H9 (cell line): ENCODE measurements around the gene KRT6C. TPM values are rescaled to one million over a fixed set of nuclear protein-coding genes. Genes with fewer than 3 reads are reported as not detected.
A peak's percentile ranks its signal among the peaks of the same experiment; 100 is the strongest.

Experiments used
- DNase-seq: peaks from one replicate; pipeline ENCODE4 v3.0.0-alpha.2; 2017
- H2AFZ ChIP-seq: one replicate; pipeline ENCODE4 v1.6.1; 2013; ENCODE audit warnings: mild to moderate bottlenecking, low read length, control low read depth, moderate library complexity
- H2AK5ac ChIP-seq: 2 replicates; pipeline ENCODE4 v1.6.1; 2013; ENCODE audit warnings: low read length, control low read depth, mixed read lengths; ENCODE audit not compliant: insufficient read length
- H2BK120ac ChIP-seq: one replicate; pipeline ENCODE4 v1.6.1; 2013; ENCODE audit warnings: low read depth, mild to moderate bottlenecking, low read length, control low read depth, inconsistent platforms; ENCODE audit not compliant: poor library complexity, severe bottlenecking
- H2BK12ac ChIP-seq: 2 replicates; pipeline ENCODE4 v1.6.1; 2013; ENCODE audit warnings: low read length, control low read depth, mixed read lengths, low read depth; ENCODE audit not compliant: insufficient read length
- H2BK15ac ChIP-seq: 2 replicates; pipeline ENCODE4 v1.6.1; 2013; ENCODE audit warnings: low read depth, low read length, control low read depth
- H2BK20ac ChIP-seq: one replicate; pipeline ENCODE4 v1.6.1; 2013; ENCODE audit warnings: low read depth, mild to moderate bottlenecking, low read length, control low read depth, inconsistent platforms; ENCODE audit not compliant: poor library complexity, severe bottlenecking
- H2BK5ac ChIP-seq: 2 replicates; pipeline ENCODE4 v1.6.1; 2013; ENCODE audit warnings: low read length, control low read depth, mixed read lengths; ENCODE audit not compliant: insufficient read length
- H3K14ac ChIP-seq: 2 replicates; pipeline ENCODE4 v1.6.1; 2013; ENCODE audit warnings: low read length, control low read depth; ENCODE audit not compliant: insufficient read depth
- H3K18ac ChIP-seq: 2 replicates; pipeline ENCODE4 v1.6.1; 2013; ENCODE audit warnings: low read depth, mild to moderate bottlenecking, mixed read lengths, low read length, control low read depth; ENCODE audit not compliant: insufficient read length
- H3K23ac ChIP-seq: 2 replicates; pipeline ENCODE4 v1.6.1; 2013; ENCODE audit warnings: low read length, control low read depth, mixed read lengths, low read depth; ENCODE audit not compliant: insufficient read length
- H3K23me2 ChIP-seq: 2 replicates; pipeline ENCODE4 v1.6.1; 2013; ENCODE audit warnings: low read depth, mild to moderate bottlenecking, mixed read lengths, low read length, control low read depth; ENCODE audit not compliant: insufficient read length, poor library complexity, severe bottlenecking
- H3K27ac ChIP-seq: 2 replicates; pipeline ENCODE4 v1.5.1; 2013; ENCODE audit warnings: low read length, control low read depth, mixed read lengths, low read depth; ENCODE audit not compliant: insufficient read length
- H3K27me3 ChIP-seq: 2 replicates; pipeline ENCODE4 v1.6.1; 2013; ENCODE audit warnings: low read length, control low read depth, inconsistent platforms; ENCODE audit not compliant: insufficient read depth
- H3K4ac ChIP-seq: 2 replicates; pipeline ENCODE4 v1.6.1; 2013; ENCODE audit warnings: low read depth, mild to moderate bottlenecking, control low read depth, inconsistent platforms, low read length, moderate library complexity
- H3K4me1 ChIP-seq: 2 replicates; pipeline ENCODE4 v1.6.1; 2013; ENCODE audit warnings: low read length, control low read depth, inconsistent platforms; ENCODE audit not compliant: insufficient read depth
- H3K4me2 ChIP-seq: 2 replicates; pipeline ENCODE4 v1.6.1; 2013; ENCODE audit warnings: low read length, control low read depth, mixed read lengths; ENCODE audit not compliant: insufficient read length, insufficient read depth
- H3K56ac ChIP-seq: 2 replicates; pipeline ENCODE4 v1.6.1; 2013; ENCODE audit warnings: low read depth, mild to moderate bottlenecking, mixed read lengths, low read length, control low read depth; ENCODE audit not compliant: insufficient read length
- H3K79me1 ChIP-seq: 2 replicates; pipeline ENCODE4 v1.6.1; 2013; ENCODE audit warnings: low read depth, mild to moderate bottlenecking, moderate library complexity, low read length, control low read depth, inconsistent platforms; ENCODE audit not compliant: insufficient read depth, poor library complexity, severe bottlenecking
- H3K79me2 ChIP-seq: 2 replicates; pipeline ENCODE4 v1.6.1; 2013; ENCODE audit warnings: low read length, control low read depth, inconsistent platforms; ENCODE audit not compliant: insufficient read depth
- H3K9ac ChIP-seq: 2 replicates; pipeline ENCODE4 v1.6.1; 2013; ENCODE audit warnings: low read length, control low read depth, mixed read lengths; ENCODE audit not compliant: insufficient read length; ENCODE audit errors: extremely low read depth
- H3K9me3 ChIP-seq: one replicate; pipeline ENCODE4 v1.6.1; 2013; ENCODE audit warnings: low read depth, low read length, inconsistent platforms; ENCODE audit not compliant: control insufficient read depth
- H3T11ph ChIP-seq: one replicate; pipeline ENCODE4 v1.6.1; 2013; ENCODE audit warnings: mild to moderate bottlenecking, low read length, control low read depth, inconsistent platforms
- H4K20me1 ChIP-seq: one replicate; pipeline ENCODE4 v1.6.1; 2013; ENCODE audit not compliant: control insufficient read depth, insufficient read length, insufficient read depth
- H4K5ac ChIP-seq: 2 replicates; pipeline ENCODE4 v1.6.1; 2013; ENCODE audit warnings: low read depth, mild to moderate bottlenecking, mixed read lengths, low read length, control low read depth; ENCODE audit not compliant: insufficient read length
- H4K8ac ChIP-seq: replicated peaks from 2 replicates; pipeline ENCODE4 v1.6.1; 2013; ENCODE audit warnings: low read length, control low read depth, mixed read lengths, low read depth; ENCODE audit not compliant: insufficient read length
- H4K91ac ChIP-seq: 2 replicates; pipeline ENCODE4 v1.6.1; 2013; ENCODE audit warnings: low read depth, mild to moderate bottlenecking, moderate library complexity, mixed read lengths, low read length, control low read depth; ENCODE audit not compliant: insufficient read length
- H3K27ac Mint-ChIP-seq, 3 experiments: 2 replicates in 2 of 3; 3 replicates in 1 of 3; pipeline ENCODE4 v1.8.0; 2020 to 2021; ENCODE audit warnings: mixed read lengths in 3 of 3, mild to moderate bottlenecking in 1 of 3, moderate library complexity in 1 of 3
- H3K27me3 Mint-ChIP-seq: 2 replicates; pipeline ENCODE4 v1.8.0; 2021; ENCODE audit warnings: low read depth, mild to moderate bottlenecking, moderate library complexity, mixed read lengths
- H3K36me3 Mint-ChIP-seq, 3 experiments: 2 replicates in 2 of 3; 3 replicates in 1 of 3; pipeline ENCODE4 v1.8.0; 2020 to 2021; ENCODE audit warnings: low read depth in 3 of 3, mixed read lengths in 3 of 3; ENCODE audit not compliant: insufficient read depth in 1 of 3
- H3K4me1 Mint-ChIP-seq, 2 experiments: 2 replicates each; pipeline ENCODE4 v1.8.0; 2020; ENCODE audit warnings: mixed read lengths in 2 of 2
- H3K4me3 Mint-ChIP-seq, 2 experiments: 2 replicates in 1 of 2; 3 replicates in 1 of 2; pipeline ENCODE4 v1.8.0; 2020 to 2021; ENCODE audit warnings: mild to moderate bottlenecking in 2 of 2, mixed read lengths in 2 of 2, moderate library complexity in 1 of 2
- H3K9me3 Mint-ChIP-seq, 2 experiments: 2 replicates in 1 of 2; 3 replicates in 1 of 2; pipeline ENCODE4 v1.8.0; 2020; ENCODE audit warnings: mild to moderate bottlenecking in 2 of 2, mixed read lengths in 2 of 2, moderate library complexity in 1 of 2
- CTCF ChIP-seq: fragments of 200-600 bp; sonication (generic); conservative IDR thresholded peaks from 3 replicates; pipeline ENCODE4 v1.8.0; 2021; ENCODE audit warnings: antibody characterized with exemption, mild to moderate bottlenecking
- WGBS: extraction: QIAGEN DNeasy Blood & Tissue Kit; methylation state at CpG from one replicate; pipeline ENCODE4 v1.1.7; 2013; ENCODE audit warnings: missing lambda C conversion rate, low lambda C conversion rate, mixed read lengths; ENCODE audit not compliant: insufficient read length; ENCODE audit errors: extremely low coverage; 5-methylcytosine and 5-hydroxymethylcytosine counted together
- total RNA-seq: library from RNA; stranded (reverse); gene quantifications from 2 replicates; pipeline ENCODE4 v1.2.1, GENCODE V29; 2021

Gene KRT6C
- total RNA-seq, 1 experiment from 2014 or later = not detected

- TF ChIP-seq CTCF = no peak
- H3K14ac ChIP-seq = no peak within 1 kb of the TSS
Measured at GRCh38 chr12:52452101-52452500, 21.5 kb downstream of the KRT6C start, which contains the start of gene KRT6B. TSS of gene KRT6B (minus strand) at chr12:52452146. CDS start at chr12:52452078, 68 bp downstream.

More at GRCh38 chr12:52452101-52452500, 21.5 kb downstream of the KRT6C start, which contains the start of gene KRT6B:
- no peak within 1 kb of the TSS for H3K23ac ChIP-seq
- Mint-ChIP-seq H3K27ac (peak within 1 kb of the TSS in 2 of 3 experiments; percentile 38 to 55; a peak in 1 of 7 replicates), H3K36me3 (no peaks in the 10 kb centered on the region), H3K27me3 (peaks cover 24% of the 10 kb centered on the region), H3K4me3 (no peak within 1 kb of the TSS), H3K4me1 (peaks cover 14% of the 10 kb centered on the region in 2 experiments), H3K9me3 (no peaks in the 10 kb centered on the region; a peak in 1 of 5 replicates)
- H2BK15ac ChIP-seq = no peak within 1 kb of the TSS
- H3K27me3 ChIP-seq = peaks cover 3% of the 10 kb centered on the region; the same call in 1 of the 2 replicates
- no peak within 1 kb of the TSS for H4K91ac ChIP-seq
- H3K9ac ChIP-seq = no peak within 1 kb of the TSS
- DNase-seq = no peak
- H3K79me1 ChIP-seq = no peaks in the 10 kb centered on the region
- no peaks in the 10 kb centered on the region for H3K79me2 ChIP-seq
- no peak within 1 kb of the TSS for H3K4me2 ChIP-seq
- H3K18ac ChIP-seq = no peak within 1 kb of the TSS
- no peak within 1 kb of the TSS for H3K56ac ChIP-seq
- H3T11ph ChIP-seq = no peak within 1 kb of the TSS
- WGBS = no CpG with 5 or more reads among the region's 6 CpGs
- no peak within 1 kb of the TSS for H4K8ac ChIP-seq
- no peak within 1 kb of the TSS for H2AK5ac ChIP-seq
- H4K5ac ChIP-seq = no peak within 1 kb of the TSS
- H3K4ac ChIP-seq = no peak within 1 kb of the TSS
- H2BK20ac ChIP-seq = no peak within 1 kb of the TSS
- H2BK120ac ChIP-seq = no peak within 1 kb of the TSS
- no peak within 1 kb of the TSS for H2BK5ac ChIP-seq
- no peak within 1 kb of the TSS for H2BK12ac ChIP-seq
- H3K4me1 ChIP-seq = no peaks in the 10 kb centered on the region
- H3K9me3 ChIP-seq = no peaks in the 10 kb centered on the region
- no peaks in the 10 kb centered on the region for H4K20me1 ChIP-seq
- no peak within 1 kb of the TSS for H3K27ac ChIP-seq
- no peaks in the 10 kb centered on the region for H3K23me2 ChIP-seq
- H2AFZ ChIP-seq = no peak within 1 kb of the TSS
